ENCODE measurements around the gene CDK17.
"Not testable (repeated sequence)": the region's sequence is repeated elsewhere in the genome, so short reads cannot be mapped to it uniquely, and the experiment has no call there.

CDK17 gene

DNA sequence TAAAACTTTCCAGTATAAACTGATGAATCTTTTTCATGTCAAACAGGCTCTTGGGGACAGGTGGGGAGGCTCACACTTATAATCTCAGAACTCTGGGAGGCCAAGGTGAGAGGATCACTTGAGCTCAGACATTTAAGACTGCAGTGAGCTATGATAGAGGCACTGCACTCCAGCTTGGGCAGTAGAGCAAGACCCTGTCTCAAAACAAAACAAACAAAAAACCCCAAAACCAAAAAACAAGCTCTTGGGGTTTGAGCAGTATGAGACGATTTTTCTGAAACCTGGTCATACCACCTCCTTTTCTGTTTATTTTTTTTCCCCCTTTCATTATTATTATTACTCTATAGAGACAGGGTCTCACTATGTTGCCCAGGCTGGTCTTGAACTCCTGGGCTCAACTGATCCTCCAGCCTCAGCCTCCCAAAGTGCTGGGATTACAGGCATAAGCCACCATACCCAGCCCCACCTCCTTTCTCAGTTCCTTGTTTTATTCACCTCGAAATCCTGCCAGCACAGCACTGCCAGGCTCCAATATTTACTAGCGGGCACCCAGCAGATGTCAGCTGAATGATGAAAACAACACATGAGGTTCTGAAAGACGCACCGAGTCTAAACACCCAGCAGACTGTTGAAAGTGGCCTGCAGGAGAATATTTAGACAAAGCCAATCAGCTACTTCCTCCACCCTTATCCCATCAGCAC is 19.5 kb upstream of the CDK17 start:
- no peak for DNase-seq (ENCODE audit: low read depth, low spot score)

DNA sequence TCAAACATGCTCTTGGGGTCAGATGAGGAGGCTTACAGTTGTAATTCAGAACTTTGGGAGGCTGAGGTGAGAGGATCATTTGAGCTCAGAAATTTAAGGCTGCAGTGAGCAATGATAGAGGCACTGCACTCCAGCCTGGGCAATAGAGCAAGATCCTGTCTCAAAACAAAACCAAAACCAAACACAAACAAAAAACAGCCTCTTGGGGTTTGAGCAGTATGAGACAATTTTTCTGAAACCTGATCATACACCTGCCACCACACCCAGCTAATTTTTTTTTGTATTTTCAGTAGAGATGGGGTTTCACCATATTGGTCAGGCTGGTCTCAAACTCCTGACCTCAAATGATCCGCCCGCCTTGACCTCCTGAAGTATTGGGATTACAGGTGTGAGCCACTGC is 17.4 kb upstream of the CDK17 start:
- DNase-seq (ENCODE audit: low read depth, low spot score) = not testable (repeated sequence)

DNA sequence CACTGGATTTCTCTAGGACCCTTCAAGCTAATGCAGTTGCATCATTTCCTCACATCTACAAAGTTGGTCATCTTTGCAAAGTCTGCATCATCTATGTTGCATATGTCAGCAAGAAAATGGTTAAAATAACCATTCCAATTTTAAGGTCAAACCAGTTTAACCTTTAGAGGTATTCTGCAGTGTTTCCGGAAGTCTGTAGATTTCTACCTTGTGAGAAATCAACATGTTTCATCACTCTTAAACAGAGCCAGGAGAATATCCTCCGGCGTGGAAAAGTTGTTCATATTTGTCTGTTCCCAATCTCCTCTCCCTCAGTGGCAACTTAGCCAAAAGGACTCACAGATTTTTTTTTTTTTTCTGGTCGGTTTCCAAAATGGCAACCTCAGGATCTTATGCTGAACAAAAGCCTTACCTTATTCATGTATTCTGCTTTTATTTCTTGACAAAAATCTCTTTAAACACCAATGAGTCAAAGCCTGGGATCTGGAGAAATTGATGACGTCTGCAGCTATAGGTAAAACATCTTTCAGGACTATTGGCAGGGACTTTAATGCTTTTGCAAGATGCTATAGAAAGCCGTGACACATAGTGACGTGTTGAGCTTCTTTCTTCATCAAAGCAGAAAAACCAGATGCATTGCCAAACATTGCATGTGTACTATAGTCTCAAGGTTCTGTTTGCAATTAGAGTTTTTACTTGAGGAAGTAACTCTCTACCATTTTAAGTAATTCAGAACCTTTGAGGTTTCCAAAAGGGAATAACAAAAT is 16.0 kb upstream of the CDK17 start:
- no peak for DNase-seq (ENCODE audit: low read depth, low spot score)

DNA sequence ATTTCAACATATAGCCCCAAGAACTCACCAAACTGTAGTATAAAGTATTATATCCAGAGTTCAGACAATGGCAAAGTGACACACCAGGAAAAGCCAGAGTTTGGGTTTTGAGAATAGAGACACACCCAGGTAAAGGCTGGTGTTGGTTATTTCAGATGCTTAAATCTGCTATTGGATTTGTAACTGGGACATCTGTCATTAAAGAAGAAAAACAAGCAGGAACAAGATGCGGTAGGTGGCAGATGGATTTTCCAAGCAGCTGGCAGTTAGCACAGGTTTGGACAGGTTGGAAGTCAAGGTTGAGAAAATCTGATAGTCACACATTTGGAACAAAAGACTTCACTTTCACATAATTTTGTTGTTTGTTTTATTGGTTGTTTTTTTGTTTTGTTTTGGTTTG is 14.4 kb upstream of the CDK17 start:
- DNase-seq (ENCODE audit: low read depth, low spot score) = no peak

DNA sequence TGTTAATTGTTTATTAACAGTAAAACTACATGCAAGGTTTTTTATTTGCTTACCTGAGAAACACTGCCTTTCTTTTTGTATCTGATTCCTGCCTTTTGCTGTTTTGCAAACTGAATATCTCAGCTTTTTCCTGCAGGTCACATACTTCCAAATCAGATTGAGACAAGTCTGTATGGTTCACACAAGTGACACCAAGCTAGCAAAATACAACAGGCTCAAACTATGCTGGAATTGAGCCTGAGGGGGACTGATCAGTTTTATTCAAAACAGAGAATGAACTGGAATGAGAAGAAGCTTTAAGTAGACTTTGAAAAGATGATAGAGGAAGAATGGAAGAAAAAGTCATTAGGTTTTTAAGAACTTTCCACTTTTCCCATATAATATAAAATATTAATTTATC is 12.2 kb upstream of the CDK17 start:
- no peak for DNase-seq (ENCODE audit: low read depth, low spot score)

DNA sequence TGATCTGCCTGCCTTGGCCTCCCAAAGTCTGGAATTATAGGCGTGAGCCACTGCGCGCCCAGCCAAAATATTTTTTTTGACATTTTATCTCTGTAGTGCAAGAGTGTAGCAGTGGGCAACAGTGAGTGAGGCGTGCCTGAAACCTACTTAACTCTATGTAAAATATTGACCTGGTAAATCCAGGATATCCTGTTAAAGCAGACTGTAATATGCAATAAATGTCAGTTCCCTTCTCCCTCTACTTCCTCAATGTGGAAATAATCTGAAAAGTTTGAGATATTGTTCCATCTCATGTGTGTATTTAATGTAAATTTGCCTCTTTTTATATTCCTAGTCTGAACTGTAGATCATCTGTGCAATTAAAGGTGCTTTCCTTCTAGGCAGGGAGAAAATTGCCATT is 9.5 kb upstream of the CDK17 start:
- no peak for DNase-seq (ENCODE audit: low read depth, low spot score)

DNA sequence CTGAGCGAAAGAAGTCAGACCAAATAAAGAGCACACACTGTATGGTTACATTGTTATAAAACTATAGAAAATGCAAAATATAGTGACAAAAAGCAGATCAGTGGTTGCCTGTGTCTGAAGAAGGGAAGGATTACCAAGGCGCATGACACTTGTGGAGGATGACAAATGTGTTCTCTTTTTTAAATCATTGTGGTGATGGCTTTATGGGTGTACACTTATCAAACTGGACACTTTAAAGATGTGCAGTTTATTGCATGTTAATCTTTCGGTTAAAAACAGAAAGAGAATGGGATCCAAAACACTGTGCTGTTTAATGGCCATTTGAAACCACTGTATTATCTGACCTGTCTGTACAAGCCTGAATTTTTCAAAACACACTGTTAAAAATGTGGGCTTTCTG is 8.8 kb upstream of the CDK17 start:
- no peak for DNase-seq (ENCODE audit: low read depth, low spot score)

DNA sequence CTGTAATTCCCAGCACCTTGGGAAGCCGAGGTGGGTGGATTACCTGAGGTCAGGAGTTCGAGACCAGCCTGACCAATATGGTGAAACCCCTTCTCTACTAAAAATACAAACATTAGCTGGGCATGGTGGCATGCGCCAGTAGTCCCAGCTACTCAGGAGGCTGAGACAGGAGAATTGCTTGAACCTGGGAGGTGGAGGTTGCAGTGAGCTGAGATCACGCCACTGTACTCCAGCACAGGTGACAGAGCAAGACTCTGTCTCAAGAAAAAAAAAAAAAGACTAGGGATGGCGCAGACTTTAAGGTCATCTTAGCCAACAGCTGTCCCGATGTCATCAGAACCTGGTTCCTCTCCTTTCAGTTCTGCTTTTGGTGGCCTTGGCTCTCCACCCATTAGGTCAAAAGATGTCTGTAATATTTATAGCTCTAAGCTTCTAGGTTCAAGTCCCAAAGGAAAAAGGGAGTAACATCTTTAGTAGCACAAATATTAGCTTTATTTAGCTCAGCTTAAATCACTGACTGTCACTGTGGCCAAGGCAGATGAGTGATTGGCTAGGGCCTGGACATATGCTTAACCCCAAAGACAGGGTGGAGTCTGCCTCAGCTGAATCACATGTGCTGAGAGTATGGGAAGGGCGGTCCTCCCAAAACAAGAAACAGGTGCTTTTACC is 7.3 kb upstream of the CDK17 start:
- not testable (repeated sequence) for DNase-seq (ENCODE audit: low read depth, low spot score)

DNA sequence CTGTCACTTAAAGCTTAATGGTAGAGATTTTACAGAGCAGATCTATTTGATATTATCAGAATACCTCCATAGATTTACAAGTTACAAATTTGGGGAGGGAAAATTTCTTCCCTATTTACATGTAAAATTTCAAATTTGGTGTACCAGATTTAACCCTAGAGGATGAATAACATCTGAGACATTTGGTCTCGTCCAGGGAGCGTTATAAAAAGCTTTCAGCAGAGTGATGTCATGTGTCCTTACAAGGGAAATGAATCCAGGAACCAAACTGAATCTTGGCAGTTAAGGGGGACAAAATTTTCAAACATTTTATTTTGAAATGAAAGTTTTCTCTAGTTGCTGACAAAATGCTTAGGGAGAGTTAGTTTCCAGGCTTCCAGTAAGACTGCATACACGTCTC is 4.5 kb upstream of the CDK17 start:
- DNase-seq (ENCODE audit: low read depth, low spot score) = no peak

DNA sequence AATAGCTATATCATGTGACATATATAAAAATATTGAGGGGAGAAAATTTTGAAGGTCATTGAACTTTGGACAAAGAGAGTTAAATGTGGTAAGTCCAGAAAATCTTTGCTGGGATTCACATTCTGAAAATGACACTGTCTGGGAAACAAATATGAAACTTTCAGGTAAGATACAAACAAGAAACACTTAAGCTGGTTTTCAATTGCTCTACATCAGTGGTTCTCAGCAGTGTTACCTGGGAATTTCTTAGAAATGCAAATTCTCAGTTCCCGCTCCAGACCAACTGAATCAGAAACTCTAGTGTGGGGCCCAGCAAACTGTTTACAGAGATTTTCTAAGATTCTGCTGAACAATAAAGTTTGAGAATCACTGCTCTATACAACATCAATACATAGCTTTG is 3.6 kb upstream of the CDK17 start:
- no peak for DNase-seq (ENCODE audit: low read depth, low spot score)

DNA sequence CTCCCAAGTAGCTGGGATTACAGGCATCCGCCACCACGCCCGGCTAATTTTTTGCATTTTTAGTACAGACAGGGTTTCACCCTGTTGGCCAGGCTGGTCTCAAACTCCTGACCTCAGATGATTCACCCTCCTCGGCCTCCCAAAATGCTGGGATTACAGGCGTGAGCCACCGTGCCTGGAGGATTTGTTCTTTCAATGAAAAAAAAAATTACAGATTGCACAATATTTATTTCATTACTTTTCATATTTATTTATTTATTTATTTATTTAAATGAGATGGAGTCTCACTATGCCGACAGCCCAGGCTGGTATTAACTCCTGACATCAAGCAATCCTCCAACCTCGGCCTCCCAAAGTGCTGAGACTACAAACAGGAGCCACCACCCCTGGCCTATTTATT is 2.3 kb upstream of the CDK17 start:
- DNase-seq (ENCODE audit: low read depth, low spot score) = not testable (repeated sequence)

DNA sequence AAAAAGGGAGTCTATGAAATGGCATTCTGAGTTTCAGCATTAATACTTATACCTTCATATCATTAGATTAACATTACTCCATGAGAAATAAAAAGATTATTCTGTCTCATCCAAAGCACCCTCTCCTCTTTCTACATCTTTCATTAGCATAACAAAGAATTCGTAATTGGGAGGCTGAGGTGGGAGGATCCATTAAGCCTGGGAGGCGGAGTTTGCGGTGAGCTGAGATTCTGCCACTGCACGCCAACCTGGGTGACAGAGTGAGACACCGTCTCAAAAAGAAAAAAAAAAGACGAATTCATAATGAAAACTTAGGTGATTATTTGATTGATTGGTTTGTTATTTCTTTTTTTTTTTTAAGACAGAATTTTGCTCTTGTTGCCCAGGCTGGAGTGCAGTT is 1.8 kb upstream of the CDK17 start:
- no peak for DNase-seq (ENCODE audit: low read depth, low spot score)

DNA sequence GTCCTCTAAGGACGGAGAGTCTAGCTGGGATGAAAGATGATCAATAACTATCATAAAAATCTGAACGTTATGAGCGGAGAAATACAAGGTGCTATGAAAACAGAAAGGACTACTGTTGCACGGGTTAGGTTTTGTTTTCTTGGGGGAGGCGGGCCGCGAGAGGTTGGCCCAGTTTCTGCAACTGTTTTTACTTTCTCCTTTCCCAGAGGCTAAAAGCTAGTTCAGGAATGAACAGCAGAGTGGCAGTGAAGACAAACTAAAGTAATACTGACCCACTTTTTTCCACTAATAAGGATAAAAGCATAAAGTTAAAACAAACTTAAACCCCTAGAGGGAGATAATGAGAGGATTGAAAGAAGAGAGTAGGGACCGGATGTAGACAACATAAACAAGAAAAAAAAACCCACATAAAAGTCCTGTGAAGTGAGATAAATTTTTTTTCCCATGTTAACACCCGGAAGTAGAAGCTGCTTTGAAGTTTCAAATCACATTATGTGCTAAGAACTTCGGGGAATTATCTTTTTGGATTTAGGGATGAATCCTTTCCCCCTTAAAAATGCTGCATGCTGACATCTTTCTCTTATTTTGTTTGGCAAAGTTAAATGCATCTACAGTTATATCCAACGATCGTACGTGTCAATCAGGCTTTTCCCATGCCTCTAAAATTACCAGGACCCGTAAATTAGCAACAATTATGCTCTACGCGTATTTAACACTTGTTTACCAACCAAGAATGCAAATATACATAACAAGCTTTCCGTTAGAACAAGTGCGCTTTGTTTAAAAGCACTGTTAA is 1.0 kb upstream of the CDK17 start:
- DNase-seq (ENCODE audit: low read depth, low spot score) = no peak

DNA sequence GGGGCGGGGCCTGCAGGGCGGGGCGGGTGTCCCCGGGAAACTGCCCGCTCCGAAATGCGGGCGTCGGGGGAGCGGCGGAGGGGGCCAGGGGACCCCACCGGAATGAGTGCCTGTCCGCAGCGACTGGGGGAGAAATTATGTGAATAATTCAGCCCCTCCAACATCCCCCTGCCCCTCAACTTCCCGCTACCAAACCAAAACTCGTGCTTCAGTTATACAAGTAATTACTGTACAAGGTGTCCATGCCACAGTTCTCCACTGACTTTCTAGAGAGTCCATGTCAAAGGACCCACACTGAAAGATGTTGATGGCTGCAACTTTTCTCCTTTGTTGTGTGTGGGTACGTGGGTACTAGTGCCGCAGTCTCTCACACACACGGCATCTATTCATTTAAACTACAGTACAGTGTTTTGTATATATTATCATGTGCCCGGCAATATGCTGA is 414 bp upstream of the CDK17 start:
- DNase-seq (ENCODE audit: low read depth, low spot score) = no peak

DNA sequence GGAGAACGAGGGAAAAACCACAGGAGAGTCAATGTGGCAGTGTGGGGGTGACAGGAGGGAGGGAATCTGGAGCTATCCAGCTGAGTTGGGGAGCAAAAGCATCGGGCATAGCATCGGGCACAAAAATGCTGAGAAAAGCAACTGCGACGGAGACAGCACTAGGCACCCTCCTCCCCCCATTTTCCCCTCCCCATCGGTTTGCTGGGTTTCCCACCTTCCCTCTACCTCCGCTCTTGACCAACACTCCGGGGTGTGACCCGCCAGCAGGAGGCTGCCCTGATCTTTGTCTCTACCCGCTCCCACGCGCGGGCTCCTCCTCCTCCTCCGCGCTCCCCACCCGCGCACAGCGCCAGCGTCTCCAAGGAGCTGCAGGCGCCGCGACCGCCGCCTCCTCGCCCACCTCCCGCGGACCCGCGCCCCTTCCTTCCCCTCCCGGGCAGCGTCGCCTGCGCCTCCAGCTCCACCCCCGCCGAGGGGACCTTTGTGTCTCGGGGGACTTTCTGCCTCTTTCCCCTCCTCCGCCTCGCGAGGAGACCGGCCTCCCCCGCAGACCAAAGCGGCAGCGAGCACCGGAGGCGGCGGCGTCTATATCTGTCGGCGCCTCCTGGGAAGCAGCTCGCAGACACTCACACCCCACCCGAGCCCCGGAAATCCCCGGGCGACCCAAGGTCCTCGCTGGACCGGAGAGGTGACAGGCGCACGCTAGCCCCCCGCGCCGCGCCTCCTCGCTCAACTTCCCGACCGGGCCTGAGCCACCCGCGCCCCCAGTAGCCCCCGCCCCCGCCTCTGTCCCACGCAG is 920 bp downstream of the CDK17 start:
- peak; percentile 47 for DNase-seq (ENCODE audit: low read depth, low spot score)

DNA sequence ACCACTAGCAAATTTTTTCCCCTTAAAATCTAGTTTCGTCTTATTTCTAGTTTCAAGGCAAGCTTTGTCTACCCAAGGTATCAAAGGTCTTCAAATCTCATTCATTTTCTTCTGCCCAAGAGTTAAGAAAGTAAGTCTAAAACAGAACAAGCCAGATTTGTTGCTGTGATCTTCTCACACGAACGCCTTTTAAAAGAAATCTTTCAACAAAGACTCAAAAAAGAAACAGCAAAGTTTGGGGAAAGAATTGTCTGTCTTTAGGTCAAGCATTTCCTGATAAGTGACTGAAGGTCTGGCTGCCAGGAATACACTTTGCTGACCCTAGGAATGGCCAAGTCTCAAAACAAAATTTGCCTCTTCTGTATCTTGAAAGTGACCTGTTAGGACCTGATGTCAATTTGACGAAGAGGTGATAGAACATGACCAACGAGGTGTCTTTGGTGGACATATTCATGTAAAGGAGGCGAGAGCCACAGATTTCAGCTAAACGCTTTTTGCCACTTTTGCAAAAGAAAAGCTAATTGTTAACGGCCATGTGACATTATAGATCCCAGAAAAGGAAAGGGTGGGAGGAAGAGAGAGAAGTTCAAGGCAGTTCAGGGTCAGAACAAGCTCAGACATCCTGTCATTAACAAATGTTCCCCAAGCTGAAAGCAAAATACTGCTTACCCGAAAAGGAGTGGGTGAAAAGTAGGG is 1.7 kb downstream of the CDK17 start:
- DNase-seq (ENCODE audit: low read depth, low spot score) = no peak

DNA sequence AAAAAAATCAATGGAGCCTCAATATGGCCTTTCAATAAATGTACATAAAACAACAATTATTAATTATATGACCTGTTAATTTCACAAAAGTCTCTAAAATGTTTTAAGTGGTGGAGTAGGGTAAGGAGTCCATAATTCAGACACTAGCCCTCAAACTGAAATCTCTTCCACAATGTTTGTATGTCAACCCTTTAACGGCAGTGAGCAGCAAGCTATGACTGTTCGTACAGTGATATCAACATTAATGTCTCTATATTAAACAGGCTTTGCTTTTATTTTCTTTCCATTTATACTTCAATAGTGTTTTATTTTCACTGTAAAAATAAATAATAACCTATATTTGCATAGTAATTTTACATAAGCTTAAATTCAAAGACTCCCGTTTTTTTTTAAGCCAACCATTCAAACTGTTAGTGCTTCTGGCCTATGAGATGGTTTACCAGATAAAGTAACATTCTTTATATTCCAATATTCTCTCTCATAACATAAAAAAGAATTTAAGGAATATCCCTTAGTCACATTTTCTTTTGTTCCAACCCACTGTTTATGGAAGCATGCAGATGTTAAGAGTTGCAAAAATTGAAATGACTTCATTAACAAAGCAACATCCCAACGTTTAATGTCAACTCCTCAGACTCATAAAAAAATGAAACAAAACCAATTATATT is 2.3 kb downstream of the CDK17 start:
- no peak for DNase-seq (ENCODE audit: low read depth, low spot score)

DNA sequence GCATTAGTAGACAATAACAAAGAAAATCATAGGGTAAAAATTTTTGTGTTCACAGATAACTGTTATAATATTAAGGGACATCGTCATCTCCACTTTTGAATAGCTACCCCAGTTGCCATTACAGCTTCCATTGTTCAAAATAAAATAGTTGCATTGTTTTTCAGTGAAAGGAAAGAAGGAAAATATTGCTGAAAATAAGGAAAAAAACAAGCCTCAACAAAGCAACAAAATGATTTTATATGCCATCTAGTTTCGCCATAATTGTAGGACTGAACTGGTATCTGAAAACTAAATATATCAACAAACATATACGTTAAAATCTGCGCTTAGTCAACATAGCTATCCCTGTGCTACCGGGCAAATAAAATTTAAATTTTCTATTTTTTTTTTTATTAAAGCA is 3.3 kb downstream of the CDK17 start:
- no peak for DNase-seq (ENCODE audit: low read depth, low spot score)

DNA sequence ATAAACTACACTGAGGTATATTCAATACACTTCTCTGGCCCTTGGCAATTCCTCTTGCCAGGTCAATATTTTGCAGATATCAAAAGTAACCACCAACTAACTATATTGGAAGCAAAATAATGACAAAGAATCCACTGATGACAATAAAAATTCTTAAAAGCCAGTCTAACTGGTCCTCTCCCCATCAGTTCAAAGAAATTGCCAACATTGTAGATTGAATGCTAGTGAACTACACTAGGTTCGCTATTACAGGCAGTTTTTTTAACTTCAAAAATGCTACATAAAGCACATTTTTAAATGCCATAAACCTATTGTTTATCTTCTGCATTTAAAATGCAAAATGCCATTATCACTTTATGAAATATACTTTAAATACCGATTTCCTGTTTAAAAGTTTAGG is 4.0 kb downstream of the CDK17 start:
- no peak for DNase-seq (ENCODE audit: low read depth, low spot score)

DNA sequence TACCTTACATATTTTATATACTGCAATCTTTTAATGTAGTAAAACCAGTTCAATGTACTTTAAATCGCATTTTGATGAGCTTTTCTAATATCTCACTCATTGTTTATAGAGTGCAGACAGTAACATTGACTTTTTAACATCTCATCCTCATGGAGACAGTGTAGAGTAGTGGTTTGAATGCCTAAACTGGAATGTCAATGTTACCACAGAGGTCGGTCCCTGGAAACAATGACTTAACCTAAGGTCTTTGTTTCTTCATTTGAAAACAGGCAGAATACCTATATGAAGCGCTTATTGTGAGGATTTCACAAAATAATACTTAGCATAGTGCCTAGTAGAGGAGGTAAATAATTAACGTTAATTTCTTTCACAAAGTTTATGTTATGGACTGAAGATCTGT is 5.0 kb downstream of the CDK17 start:
- DNase-seq (ENCODE audit: low read depth, low spot score) = no peak
